IMR-90 (cell line): Measurements from ENCODE around the gene WDR53. TPM values are rescaled to one million over a fixed set of nuclear protein-coding genes. Genes with fewer than 3 reads are reported as not detected.
"Not testable (repeated sequence)": the region's sequence is repeated elsewhere in the genome, so short reads cannot be mapped to it uniquely, and the experiment has no call there.

Experiments
- ATAC-seq: fragments of 200-7000 bp; cut with Tn5 transposase; 2 replicates; pipeline ENCODE4 v1.9.1; 2020; ENCODE audit warnings: low read depth, mild to moderate bottlenecking, moderate library complexity
- BruUV-seq: library from RNA; stranded (reverse); fragments of 400-500 nt; replicated peaks from 2 replicates; lab custom pipeline; 2021; lab: Mats Ljungman, UMichigan
- CTCF ChIA-PET: fragments of 300-600 bp; formaldehyde crosslinking; extraction: SDS; loops from one replicate; lab custom pipeline; 2021; ENCODE audit warnings: antibody characterized with exemption; lab: Yijun Ruan, JAX
- POLR2A ChIA-PET: fragments of 300-600 bp; sonication (Branson Sonifier 250); formaldehyde crosslinking; loops from one replicate; lab custom pipeline; 2022; ENCODE audit warnings: antibody characterized with exemption; ENCODE audit not compliant: unreplicated experiment; lab: Charles Lee
- DNase-seq: peaks from one replicate; pipeline ENCODE4 v3.0.0; 2013
- H2AFZ ChIP-seq: replicated peaks from 2 replicates; pipeline ENCODE3; 2013; ENCODE audit warnings: low read length, mild to moderate bottlenecking; ENCODE audit not compliant: poor library complexity
- H2AK5ac ChIP-seq: 2 replicates; pipeline ENCODE4 v1.6.1; 2013; ENCODE audit warnings: low read depth, low read length, inconsistent platforms
- H2AK9ac ChIP-seq: replicated peaks from 2 replicates; pipeline ENCODE3; 2013; ENCODE audit warnings: mild to moderate bottlenecking, low read depth, low read length, moderate library complexity; ENCODE audit not compliant: poor library complexity
- H2BK120ac ChIP-seq: 2 replicates; pipeline ENCODE4 v1.6.1; 2013; ENCODE audit warnings: low read depth, low read length, inconsistent platforms
- H2BK15ac ChIP-seq: 3 replicates; pipeline ENCODE4 v1.6.1; 2013; ENCODE audit warnings: low read depth, low read length, inconsistent platforms
- H2BK20ac ChIP-seq: 2 replicates; pipeline ENCODE4 v1.6.1; 2013; ENCODE audit warnings: low read depth, mild to moderate bottlenecking, inconsistent platforms, low read length, moderate library complexity
- H2BK5ac ChIP-seq: 2 replicates; pipeline ENCODE4 v1.6.1; 2013; ENCODE audit warnings: mild to moderate bottlenecking, low read depth, low read length, inconsistent platforms; ENCODE audit not compliant: poor library complexity, severe bottlenecking
- H3K14ac ChIP-seq: replicated peaks from 2 replicates; pipeline ENCODE4 v1.6.1; 2013; ENCODE audit warnings: low read depth, low read length, inconsistent platforms
- H3K18ac ChIP-seq: 2 replicates; pipeline ENCODE4 v1.6.1; 2013; ENCODE audit warnings: low read depth, low read length, control low read depth
- H3K23ac ChIP-seq: 2 replicates; pipeline ENCODE4 v1.6.1; 2013; ENCODE audit warnings: low read depth, low read length, inconsistent platforms
- H3K27ac ChIP-seq: 2 replicates; pipeline ENCODE4 v1.5.1; 2013; ENCODE audit warnings: mild to moderate bottlenecking, control low read depth, low read length; ENCODE audit not compliant: insufficient read depth
- H3K27me3 ChIP-seq: 2 replicates; pipeline ENCODE4 v1.6.1; 2013; ENCODE audit warnings: low read length; ENCODE audit not compliant: control insufficient read depth, insufficient read depth
- H3K36me3 ChIP-seq: 2 replicates; pipeline ENCODE4 v1.6.1; 2013; ENCODE audit warnings: low read length, mixed read lengths; ENCODE audit not compliant: control insufficient read depth, insufficient read depth
- H3K4ac ChIP-seq: 2 replicates; pipeline ENCODE4 v1.6.1; 2013; ENCODE audit warnings: low read depth, low read length, inconsistent platforms
- H3K4me1 ChIP-seq: 2 replicates; pipeline ENCODE4 v1.6.1; 2013; ENCODE audit warnings: low read length, mixed read lengths; ENCODE audit not compliant: control insufficient read depth, insufficient read depth
- H3K4me2 ChIP-seq: 2 replicates; pipeline ENCODE4 v1.6.1; 2013; ENCODE audit warnings: low read depth, mild to moderate bottlenecking, control low read depth, low read length, moderate library complexity
- H3K4me3 ChIP-seq: 2 replicates; pipeline ENCODE4 v1.5.1; 2013; ENCODE audit warnings: low read depth, mild to moderate bottlenecking, control low read depth, low read length, moderate library complexity; ENCODE audit not compliant: insufficient read depth
- H3K56ac ChIP-seq: 2 replicates; pipeline ENCODE4 v1.6.1; 2013; ENCODE audit warnings: low read length, inconsistent platforms; ENCODE audit not compliant: insufficient read depth; ENCODE audit errors: extremely low read depth
- H3K79me1 ChIP-seq, 2 experiments: 2 replicates each; pipeline ENCODE4 v1.6.1; 2013; ENCODE audit warnings: low read length in 2 of 2, inconsistent platforms in 1 of 2, low read depth in 1 of 2
- H3K9ac ChIP-seq: 2 replicates; pipeline ENCODE4 v1.6.1; 2013; ENCODE audit warnings: low read depth, low read length, control low read depth
- H3K9me1 ChIP-seq: 2 replicates; pipeline ENCODE4 v1.6.1; 2013; ENCODE audit warnings: low read length, inconsistent platforms; ENCODE audit not compliant: insufficient read depth
- H3K9me3 ChIP-seq: 2 replicates; pipeline ENCODE4 v1.6.1; 2013; ENCODE audit warnings: low read length; ENCODE audit not compliant: control insufficient read depth, insufficient read depth
- H4K20me1 ChIP-seq: 2 replicates; pipeline ENCODE4 v1.6.1; 2013; ENCODE audit warnings: low read length, inconsistent platforms; ENCODE audit not compliant: insufficient read depth
- H4K5ac ChIP-seq: 2 replicates; pipeline ENCODE4 v1.6.1; 2013; ENCODE audit warnings: mild to moderate bottlenecking, low read depth, low read length, control low read depth
- H4K8ac ChIP-seq, 2 experiments: 2 replicates each; pipeline ENCODE4 v1.6.1; 2013; ENCODE audit warnings: low read depth in 2 of 2, low read length in 2 of 2, control low read depth in 1 of 2, inconsistent platforms in 1 of 2
- H4K91ac ChIP-seq: 2 replicates; pipeline ENCODE4 v1.6.1; 2013; ENCODE audit warnings: low read depth, low read length, inconsistent platforms; ENCODE audit not compliant: insufficient read depth
- WGBS, 2 experiments: methylation state at CpG; one replicate each; pipeline versions ENCODE4 v1.1.5 to v1.1.7; 2013; ENCODE audit warnings: missing lambda C conversion rate in 2 of 2; ENCODE audit not compliant: insufficient read length in 1 of 2; ENCODE audit errors: extremely low coverage in 2 of 2; 5-methylcytosine and 5-hydroxymethylcytosine counted together
- dilution Hi-C: fragments of 300-500 bp; cut with HindIII; formaldehyde crosslinking; loops from one replicate; pipeline ENCODE4 v1.14.3; 2018; ENCODE audit warnings: low sequenced_read_pairs; ENCODE audit not compliant: unreplicated experiment
- in situ Hi-C: fragments of 300-500 bp; cut with MboI; formaldehyde crosslinking; loops from 3 replicates; pipeline ENCODE4 v1.14.3; 2019; ENCODE audit warnings: low sequenced_read_pairs, inconsistent platforms, mixed read lengths
- intact Hi-C: fragments of 100-400 bp; cut with micrococcal nuclease; formaldehyde crosslinking; loops from 2 replicates; pipeline ENCODE4 v1.10.0; 2022
- polyA plus RNA-seq, 3 experiments: library from polyadenylated mRNA; depleted of rRNA; stranded (reverse); fragments of >200 nt; gene quantifications; 2 replicates each; pipeline ENCODE4 v1.2.3, GENCODE V29; 2012; ENCODE audit warnings: low replicate concordance in 1 of 3
- total RNA-seq: library from RNA; depleted of rRNA; stranded (reverse); fragments of >200 nt; gene quantifications from 2 replicates; pipeline ENCODE4 v1.2.3, GENCODE V29; 2012

WDR53 gene
- total and polyA plus RNA-seq, 2 of the 4 experiments (the other 2 are of a cell fraction) = 5.7 to 5.9 TPM

DNA sequence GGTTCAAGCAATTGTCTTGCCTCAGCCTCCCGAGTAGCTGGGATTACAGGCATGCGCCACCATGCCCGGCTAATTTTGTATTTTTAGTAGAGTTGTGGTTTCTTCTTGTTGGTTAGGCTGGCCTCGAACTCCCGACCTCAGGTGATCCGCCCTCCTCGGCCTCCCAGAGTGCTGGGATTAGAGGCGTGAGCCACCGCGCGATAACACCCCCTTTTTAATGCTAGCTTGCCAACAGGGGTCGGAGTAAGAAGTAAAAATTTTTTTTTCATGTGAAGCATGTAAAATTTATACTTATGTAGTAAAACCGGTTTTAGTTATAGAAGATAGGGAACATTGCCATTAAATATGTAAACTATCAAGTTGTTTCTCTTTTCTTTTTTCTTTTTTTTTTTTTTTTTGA is 2.0 kb upstream of the WDR53 start:
- CTCF ChIA-PET, H4K5ac ChIP-seq, H4K91ac ChIP-seq, dilution Hi-C loops, H3K9me1 ChIP-seq, H3K4me2 ChIP-seq, H2BK5ac ChIP-seq, H3K36me3 ChIP-seq, H3K9ac ChIP-seq, H3K27me3 ChIP-seq, H2AFZ ChIP-seq, H2BK20ac ChIP-seq, ATAC-seq, H3K4me1 ChIP-seq, H3K9me3 ChIP-seq, H4K8ac ChIP-seq, H2BK120ac ChIP-seq, DNase-seq, BruUV-seq, H2BK15ac ChIP-seq, intact Hi-C loops, H2AK9ac ChIP-seq, H3K14ac ChIP-seq, H3K56ac ChIP-seq, H3K18ac ChIP-seq, H3K23ac ChIP-seq, in situ Hi-C loops, H4K20me1 ChIP-seq, H3K4ac ChIP-seq, POLR2A ChIA-PET, H3K4me3 ChIP-seq, H2AK5ac ChIP-seq, H3K27ac ChIP-seq: not testable (repeated sequence)
- H3K79me1 ChIP-seq = peaks cover 30 to 49% of the 10 kb centered on the region in 2 experiments
- no CpG with 5 or more reads among the region's 13 CpGs for WGBS, 2 experiments
